IMR-90 (cell line): ENCODE measurements around the gene EVPL. TPM values are rescaled to one million over a fixed set of nuclear protein-coding genes. Genes with fewer than 3 reads are reported as not detected.

ENCODE experiments used
- ATAC-seq: fragments of 200-7000 bp; cut with Tn5 transposase; 2 replicates; pipeline ENCODE4 v1.9.1; 2020; ENCODE audit warnings: low read depth, mild to moderate bottlenecking, moderate library complexity
- BruUV-seq: library from RNA; stranded (reverse); fragments of 400-500 nt; replicated peaks from 2 replicates; lab custom pipeline; 2021; lab: Mats Ljungman, UMichigan
- CTCF ChIA-PET: fragments of 300-600 bp; formaldehyde crosslinking; extraction: SDS; loops from one replicate; lab custom pipeline; 2021; ENCODE audit warnings: antibody characterized with exemption; lab: Yijun Ruan, JAX
- POLR2A ChIA-PET: fragments of 300-600 bp; sonication (Branson Sonifier 250); formaldehyde crosslinking; loops from one replicate; lab custom pipeline; 2022; ENCODE audit warnings: antibody characterized with exemption; ENCODE audit not compliant: unreplicated experiment; lab: Charles Lee
- DNase-seq: peaks from one replicate; pipeline ENCODE4 v3.0.0; 2013
- H2AFZ ChIP-seq: replicated peaks from 2 replicates; pipeline ENCODE3; 2013; ENCODE audit warnings: low read length, mild to moderate bottlenecking; ENCODE audit not compliant: poor library complexity
- H2AK5ac ChIP-seq: 2 replicates; pipeline ENCODE4 v1.6.1; 2013; ENCODE audit warnings: low read depth, low read length, inconsistent platforms
- H2AK9ac ChIP-seq: replicated peaks from 2 replicates; pipeline ENCODE3; 2013; ENCODE audit warnings: mild to moderate bottlenecking, low read depth, low read length, moderate library complexity; ENCODE audit not compliant: poor library complexity
- H2BK120ac ChIP-seq: 2 replicates; pipeline ENCODE4 v1.6.1; 2013; ENCODE audit warnings: low read depth, low read length, inconsistent platforms
- H2BK15ac ChIP-seq: 3 replicates; pipeline ENCODE4 v1.6.1; 2013; ENCODE audit warnings: low read depth, low read length, inconsistent platforms
- H2BK20ac ChIP-seq: 2 replicates; pipeline ENCODE4 v1.6.1; 2013; ENCODE audit warnings: low read depth, mild to moderate bottlenecking, inconsistent platforms, low read length, moderate library complexity
- H2BK5ac ChIP-seq: 2 replicates; pipeline ENCODE4 v1.6.1; 2013; ENCODE audit warnings: mild to moderate bottlenecking, low read depth, low read length, inconsistent platforms; ENCODE audit not compliant: poor library complexity, severe bottlenecking
- H3K14ac ChIP-seq: replicated peaks from 2 replicates; pipeline ENCODE4 v1.6.1; 2013; ENCODE audit warnings: low read depth, low read length, inconsistent platforms
- H3K18ac ChIP-seq: 2 replicates; pipeline ENCODE4 v1.6.1; 2013; ENCODE audit warnings: low read depth, low read length, control low read depth
- H3K23ac ChIP-seq: 2 replicates; pipeline ENCODE4 v1.6.1; 2013; ENCODE audit warnings: low read depth, low read length, inconsistent platforms
- H3K27ac ChIP-seq: 2 replicates; pipeline ENCODE4 v1.5.1; 2013; ENCODE audit warnings: mild to moderate bottlenecking, control low read depth, low read length; ENCODE audit not compliant: insufficient read depth
- H3K27me3 ChIP-seq: 2 replicates; pipeline ENCODE4 v1.6.1; 2013; ENCODE audit warnings: low read length; ENCODE audit not compliant: control insufficient read depth, insufficient read depth
- H3K36me3 ChIP-seq: 2 replicates; pipeline ENCODE4 v1.6.1; 2013; ENCODE audit warnings: low read length, mixed read lengths; ENCODE audit not compliant: control insufficient read depth, insufficient read depth
- H3K4ac ChIP-seq: 2 replicates; pipeline ENCODE4 v1.6.1; 2013; ENCODE audit warnings: low read depth, low read length, inconsistent platforms
- H3K4me1 ChIP-seq: 2 replicates; pipeline ENCODE4 v1.6.1; 2013; ENCODE audit warnings: low read length, mixed read lengths; ENCODE audit not compliant: control insufficient read depth, insufficient read depth
- H3K4me2 ChIP-seq: 2 replicates; pipeline ENCODE4 v1.6.1; 2013; ENCODE audit warnings: low read depth, mild to moderate bottlenecking, control low read depth, low read length, moderate library complexity
- H3K4me3 ChIP-seq: 2 replicates; pipeline ENCODE4 v1.5.1; 2013; ENCODE audit warnings: low read depth, mild to moderate bottlenecking, control low read depth, low read length, moderate library complexity; ENCODE audit not compliant: insufficient read depth
- H3K56ac ChIP-seq: 2 replicates; pipeline ENCODE4 v1.6.1; 2013; ENCODE audit warnings: low read length, inconsistent platforms; ENCODE audit not compliant: insufficient read depth; ENCODE audit errors: extremely low read depth
- H3K79me1 ChIP-seq, 2 experiments: 2 replicates each; pipeline ENCODE4 v1.6.1; 2013; ENCODE audit warnings: low read length in 2 of 2, inconsistent platforms in 1 of 2, low read depth in 1 of 2
- H3K9ac ChIP-seq: 2 replicates; pipeline ENCODE4 v1.6.1; 2013; ENCODE audit warnings: low read depth, low read length, control low read depth
- H3K9me1 ChIP-seq: 2 replicates; pipeline ENCODE4 v1.6.1; 2013; ENCODE audit warnings: low read length, inconsistent platforms; ENCODE audit not compliant: insufficient read depth
- H3K9me3 ChIP-seq: 2 replicates; pipeline ENCODE4 v1.6.1; 2013; ENCODE audit warnings: low read length; ENCODE audit not compliant: control insufficient read depth, insufficient read depth
- H4K20me1 ChIP-seq: 2 replicates; pipeline ENCODE4 v1.6.1; 2013; ENCODE audit warnings: low read length, inconsistent platforms; ENCODE audit not compliant: insufficient read depth
- H4K5ac ChIP-seq: 2 replicates; pipeline ENCODE4 v1.6.1; 2013; ENCODE audit warnings: mild to moderate bottlenecking, low read depth, low read length, control low read depth
- H4K8ac ChIP-seq, 2 experiments: 2 replicates each; pipeline ENCODE4 v1.6.1; 2013; ENCODE audit warnings: low read depth in 2 of 2, low read length in 2 of 2, control low read depth in 1 of 2, inconsistent platforms in 1 of 2
- H4K91ac ChIP-seq: 2 replicates; pipeline ENCODE4 v1.6.1; 2013; ENCODE audit warnings: low read depth, low read length, inconsistent platforms; ENCODE audit not compliant: insufficient read depth
- BHLHE40 ChIP-seq: fragments of 150-350 bp; IDR thresholded peaks from 2 replicates; pipeline ENCODE4 v1.6.1; 2016; ENCODE audit warnings: mild to moderate bottlenecking, low read depth, low read length
- CEBPB ChIP-seq: IDR thresholded peaks from 2 replicates; pipeline ENCODE4 v1.6.1; 2012; ENCODE audit warnings: low read depth, low read length, improper control_type of control experiment
- CHD1 ChIP-seq: IDR thresholded peaks from 2 replicates; pipeline ENCODE4 v1.6.1; 2012; ENCODE audit warnings: low read depth, low read length, improper control_type of control experiment
- CTCF ChIP-seq: conservative IDR thresholded peaks from 2 replicates; pipeline ENCODE4 v1.5.1; 2012; ENCODE audit warnings: mild to moderate bottlenecking, low read depth, low read length, improper control_type of control experiment
- FOS ChIP-seq: fragments of 150-350 bp; IDR thresholded peaks from 2 replicates; pipeline ENCODE4 v1.6.1; 2016; ENCODE audit warnings: low read depth, low read length
- MAFK ChIP-seq: IDR thresholded peaks from 2 replicates; pipeline ENCODE4 v1.6.1; 2012; ENCODE audit warnings: low read depth, low read length, improper control_type of control experiment
- MAZ ChIP-seq: IDR thresholded peaks from 2 replicates; pipeline ENCODE4 v1.6.1; 2012; ENCODE audit warnings: low read depth, mild to moderate bottlenecking, low read length, improper control_type of control experiment, moderate library complexity, borderline replicate concordance
- NFE2L2 ChIP-seq: fragments of 150-350 bp; IDR thresholded peaks from 2 replicates; pipeline ENCODE4 v1.6.1; 2016; ENCODE audit warnings: low read depth, mild to moderate bottlenecking, low read length
- POLR2A ChIP-seq: IDR thresholded peaks from 2 replicates; pipeline ENCODE4 v1.6.1; 2012; ENCODE audit warnings: mild to moderate bottlenecking, low read depth, low read length
- RAD21 ChIP-seq: IDR thresholded peaks from 2 replicates; pipeline ENCODE4 v1.6.1; 2012; ENCODE audit warnings: low read length, improper control_type of control experiment
- RCOR1 ChIP-seq: IDR thresholded peaks from 2 replicates; pipeline ENCODE4 v1.6.1; 2012; ENCODE audit warnings: mild to moderate bottlenecking, low read length, improper control_type of control experiment; ENCODE audit not compliant: insufficient replicate concordance
- RFX5 ChIP-seq: IDR thresholded peaks from 2 replicates; pipeline ENCODE4 v1.8.0; 2012; ENCODE audit warnings: low read depth, mild to moderate bottlenecking, low read length, moderate library complexity
- SMC3 ChIP-seq: fragments of 150-350 bp; IDR thresholded peaks from 2 replicates; pipeline ENCODE4 v1.6.1; 2016; ENCODE audit warnings: low read depth, mild to moderate bottlenecking, antibody characterized with exemption, low read length, moderate library complexity
- WGBS, 2 experiments: methylation state at CpG; one replicate each; pipeline versions ENCODE4 v1.1.5 to v1.1.7; 2013; ENCODE audit warnings: missing lambda C conversion rate in 2 of 2; ENCODE audit not compliant: insufficient read length in 1 of 2; ENCODE audit errors: extremely low coverage in 2 of 2; 5-methylcytosine and 5-hydroxymethylcytosine counted together
- dilution Hi-C: fragments of 300-500 bp; cut with HindIII; formaldehyde crosslinking; loops from one replicate; pipeline ENCODE4 v1.14.3; 2018; ENCODE audit warnings: low sequenced_read_pairs; ENCODE audit not compliant: unreplicated experiment
- in situ Hi-C: fragments of 300-500 bp; cut with MboI; formaldehyde crosslinking; loops from 3 replicates; pipeline ENCODE4 v1.14.3; 2019; ENCODE audit warnings: low sequenced_read_pairs, inconsistent platforms, mixed read lengths
- intact Hi-C: fragments of 100-400 bp; cut with micrococcal nuclease; formaldehyde crosslinking; loops from 2 replicates; pipeline ENCODE4 v1.10.0; 2022
- polyA plus RNA-seq, 3 experiments: library from polyadenylated mRNA; depleted of rRNA; stranded (reverse); fragments of >200 nt; gene quantifications; 2 replicates each; pipeline ENCODE4 v1.2.3, GENCODE V29; 2012; ENCODE audit warnings: low replicate concordance in 1 of 3
- total RNA-seq: library from RNA; depleted of rRNA; stranded (reverse); fragments of >200 nt; gene quantifications from 2 replicates; pipeline ENCODE4 v1.2.3, GENCODE V29; 2012

EVPL gene
- total and polyA plus RNA-seq, 2 of the 4 experiments (the other 2 are of a cell fraction) = not detected

DNA sequence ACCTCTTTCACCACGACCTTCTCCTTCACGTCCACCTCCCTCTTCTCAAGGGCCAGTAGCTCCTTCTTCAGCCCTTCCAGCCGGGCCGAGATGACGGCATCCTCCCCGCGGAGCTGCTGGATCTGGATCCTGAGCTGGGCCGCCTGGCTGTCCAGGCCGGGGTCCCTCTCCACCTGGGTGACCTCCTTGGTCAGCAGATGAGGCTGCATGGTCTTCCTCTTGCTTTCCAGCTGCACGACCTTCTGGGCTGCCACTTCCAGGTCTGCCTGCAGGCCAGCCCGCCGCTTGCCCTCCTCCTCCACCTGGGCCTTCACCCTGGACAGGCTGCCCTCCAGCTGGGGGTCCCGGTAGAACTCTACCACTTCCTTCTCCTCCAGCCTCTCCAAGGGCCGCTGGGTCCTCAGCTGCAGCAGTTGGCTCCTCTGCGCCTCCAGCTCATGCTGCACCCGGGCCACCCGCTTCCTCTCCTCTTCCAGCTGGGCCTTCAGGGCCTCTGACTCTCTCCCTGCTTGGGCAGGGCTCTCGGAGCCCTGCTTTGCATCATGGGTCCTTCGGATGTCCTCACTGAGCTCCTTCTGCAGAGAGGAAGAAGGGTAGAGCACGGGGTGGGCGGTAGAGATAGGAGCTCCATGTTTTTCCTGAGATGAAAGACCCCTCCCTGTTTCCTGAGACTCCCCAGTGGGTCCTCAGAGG is 17.0 kb downstream of the EVPL start:
- Histone ChIP-seq H2AK5ac (no peak overlapping the region), H3K27me3 (no peaks in the 10 kb centered on the region; the same call in 1 of the 2 replicates), H2AFZ (no peak overlapping the region), H2BK120ac (no peak overlapping the region), H2BK20ac (no peak overlapping the region), H3K9me1 (no peaks in the 10 kb centered on the region), H4K5ac (no peak overlapping the region), H3K79me1 (peaks cover 0 to 3% of the 10 kb centered on the region in 2 experiments; a peak in 1 of 4 replicates), H3K56ac (no peak overlapping the region), H2BK15ac (no peak overlapping the region), H3K4me3 (no peak overlapping the region), H4K8ac (no peak overlapping the region), H3K23ac (no peak overlapping the region), H2AK9ac (no peak overlapping the region), H3K14ac (no peak overlapping the region), H3K9me3 (no peaks in the 10 kb centered on the region), H3K36me3 (no peaks in the 10 kb centered on the region), H3K4me1 (peaks cover 11% of the 10 kb centered on the region), H3K27ac (no peak overlapping the region), H3K18ac (no peak overlapping the region), H3K9ac (no peak overlapping the region), H3K4me2 (no peak overlapping the region), H4K20me1 (no peaks in the 10 kb centered on the region), H3K4ac (no peak overlapping the region), H4K91ac (no peak overlapping the region), H2BK5ac (no peak overlapping the region)
- POLR2A ChIA-PET = no interaction called here
- DNase-seq (no peak), ATAC-seq (no peak)
- WGBS, 2 experiments = 83% methylated on average over 13 of the region's 21 CpGs; no CpG with 5 or more reads in 1 of the 2 experiments
- intact Hi-C loops (loop anchor here (5.0 kb wide), 1 partner anchor 287 kb away; no protein-coding TSS in a partner anchor), dilution Hi-C loops (no loop called here), in situ Hi-C loops (loop anchor here (5.0 to 10.0 kb wide), 2 partner anchors 98 to 285 kb away; no protein-coding TSS in a partner anchor)
- TF ChIP-seq RAD21 = no peak
- no peak for TF ChIP-seq MAFK
- TF ChIP-seq MAZ = no peak
- no peak for TF ChIP-seq RCOR1
- TF ChIP-seq BHLHE40 = no peak
- TF ChIP-seq CHD1 = no peak
- TF ChIP-seq POLR2A = no peak
- TF ChIP-seq CEBPB = no peak
- no peak for TF ChIP-seq FOS
- TF ChIP-seq SMC3 = no peak
- TF ChIP-seq CTCF = no peak
- no peak for TF ChIP-seq RFX5
- TF ChIP-seq NFE2L2 = no peak
- CTCF ChIA-PET = interaction anchor here (1.3 kb wide), 1 partner anchor 105 kb away, joined by 3 read pairs; no protein-coding TSS in a partner anchor
- BruUV-seq = no TSS peak
